22Rv1 (cell line): Measurements from ENCODE around the gene GPR132.

ENCODE experiments used
- ZFX ChIP-seq: fragments of 450-650 bp; IDR thresholded peaks from 2 replicates; pipeline ENCODE4 v1.6.1; 2017; ENCODE audit warnings: antibody characterized with exemption, borderline replicate concordance
- TF ChIP-seq, protein P1 (sequence below): fragments of 450-650 bp; IDR thresholded peaks from 2 replicates; pipeline ENCODE4 v1.5.1; 2017; ENCODE audit warnings: mild to moderate bottlenecking

DNA sequence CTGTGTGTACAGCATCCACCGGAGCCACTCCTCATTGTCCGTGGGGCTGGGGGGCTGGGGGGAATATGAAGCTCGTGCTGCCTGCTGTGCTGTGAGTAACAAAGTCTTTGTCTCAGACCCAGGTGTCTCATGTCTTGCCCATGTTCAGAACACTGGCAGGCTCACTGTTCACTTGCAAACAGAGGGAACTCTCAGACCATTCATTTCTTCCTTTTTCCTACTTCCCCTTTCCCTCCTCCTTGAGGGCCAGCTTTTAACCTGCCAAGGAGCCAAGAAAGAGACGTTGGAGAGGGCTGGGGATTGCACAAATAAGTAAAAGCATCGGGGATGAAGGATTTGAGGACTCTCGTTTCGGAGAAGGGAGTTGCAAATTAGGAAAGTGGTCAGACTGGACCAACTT is 21.6 kb downstream of the GPR132 start:
- TF ChIP-seq, protein P1, sequence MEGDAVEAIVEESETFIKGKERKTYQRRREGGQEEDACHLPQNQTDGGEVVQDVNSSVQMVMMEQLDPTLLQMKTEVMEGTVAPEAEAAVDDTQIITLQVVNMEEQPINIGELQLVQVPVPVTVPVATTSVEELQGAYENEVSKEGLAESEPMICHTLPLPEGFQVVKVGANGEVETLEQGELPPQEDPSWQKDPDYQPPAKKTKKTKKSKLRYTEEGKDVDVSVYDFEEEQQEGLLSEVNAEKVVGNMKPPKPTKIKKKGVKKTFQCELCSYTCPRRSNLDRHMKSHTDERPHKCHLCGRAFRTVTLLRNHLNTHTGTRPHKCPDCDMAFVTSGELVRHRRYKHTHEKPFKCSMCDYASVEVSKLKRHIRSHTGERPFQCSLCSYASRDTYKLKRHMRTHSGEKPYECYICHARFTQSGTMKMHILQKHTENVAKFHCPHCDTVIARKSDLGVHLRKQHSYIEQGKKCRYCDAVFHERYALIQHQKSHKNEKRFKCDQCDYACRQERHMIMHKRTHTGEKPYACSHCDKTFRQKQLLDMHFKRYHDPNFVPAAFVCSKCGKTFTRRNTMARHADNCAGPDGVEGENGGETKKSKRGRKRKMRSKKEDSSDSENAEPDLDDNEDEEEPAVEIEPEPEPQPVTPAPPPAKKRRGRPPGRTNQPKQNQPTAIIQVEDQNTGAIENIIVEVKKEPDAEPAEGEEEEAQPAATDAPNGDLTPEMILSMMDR = no peak
- TF ChIP-seq ZFX = no peak
